Astrocyte (in vitro differentiated cells and primary cell): ENCODE measurements around the gene AGXT. TPM values are rescaled to one million over a fixed set of nuclear protein-coding genes. Genes with fewer than 3 reads are reported as not detected.

Source experiments
- DNase-seq: peaks from one replicate; pipeline ENCODE4 v3.0.0-alpha.2; 2010; ENCODE audit warnings: low read depth
- FAIRE-seq: peaks from 2 replicates; lab custom pipeline; 2011; peaks lifted over from hg19 to GRCh38; lab: Jason Lieb, UNC
- H2AFZ ChIP-seq: 2 replicates; pipeline ENCODE4 v1.6.0; 2012; ENCODE audit warnings: low read depth, low read length, inconsistent platforms
- H3K27ac ChIP-seq: 2 replicates; pipeline ENCODE4 v1.5.1; 2011; ENCODE audit warnings: low read depth, low read length, inconsistent platforms
- H3K27me3 ChIP-seq: 2 replicates; pipeline ENCODE4 v1.6.0; 2011; ENCODE audit warnings: low read length, inconsistent platforms; ENCODE audit not compliant: insufficient read depth
- H3K36me3 ChIP-seq: 2 replicates; pipeline ENCODE4 v1.5.1; 2011; ENCODE audit warnings: low read length, inconsistent platforms; ENCODE audit not compliant: insufficient read depth
- H3K4me1 ChIP-seq: 2 replicates; pipeline ENCODE4 v1.5.1; 2011; ENCODE audit warnings: low read length, inconsistent platforms; ENCODE audit not compliant: insufficient read depth
- H3K4me2 ChIP-seq: 2 replicates; pipeline ENCODE4 v1.6.0; 2012; ENCODE audit warnings: low read length, inconsistent platforms
- H3K4me3 ChIP-seq: 2 replicates; pipeline ENCODE4 v1.5.1; 2011; ENCODE audit warnings: low read depth, mild to moderate bottlenecking, low read length, inconsistent platforms; ENCODE audit not compliant: insufficient read depth
- H3K79me2 ChIP-seq: 2 replicates; pipeline ENCODE4 v1.6.0; 2012; ENCODE audit warnings: mild to moderate bottlenecking, low read length, inconsistent platforms; ENCODE audit not compliant: insufficient read depth
- H3K9ac ChIP-seq: 2 replicates; pipeline ENCODE4 v1.6.0; 2012; ENCODE audit warnings: mild to moderate bottlenecking, low read length, inconsistent platforms
- H3K9me3 ChIP-seq: 2 replicates; pipeline ENCODE4 v1.5.1; 2012; ENCODE audit warnings: low read depth, mild to moderate bottlenecking, low read length, inconsistent platforms; ENCODE audit not compliant: insufficient read depth
- H4K20me1 ChIP-seq: 2 replicates; pipeline ENCODE4 v1.6.0; 2012; ENCODE audit warnings: low read length, inconsistent platforms; ENCODE audit not compliant: insufficient read depth
- H3K27ac Mint-ChIP-seq: one replicate; pipeline ENCODE4 v1.8.0; 2021; ENCODE audit warnings: mild to moderate bottlenecking, mixed read lengths; ENCODE audit not compliant: unreplicated experiment
- H3K27me3 Mint-ChIP-seq: one replicate; pipeline ENCODE4 v1.8.0; 2021; ENCODE audit warnings: low read depth, mixed read lengths; ENCODE audit not compliant: unreplicated experiment
- H3K36me3 Mint-ChIP-seq: one replicate; pipeline ENCODE4 v1.8.0; 2021; ENCODE audit warnings: low read depth, mixed read lengths; ENCODE audit not compliant: unreplicated experiment
- H3K4me1 Mint-ChIP-seq: one replicate; pipeline ENCODE4 v1.8.0; 2021; ENCODE audit warnings: low read depth, mixed read lengths; ENCODE audit not compliant: unreplicated experiment
- H3K4me3 Mint-ChIP-seq: one replicate; pipeline ENCODE4 v1.8.0; 2021; ENCODE audit warnings: mild to moderate bottlenecking, moderate library complexity, mixed read lengths; ENCODE audit not compliant: unreplicated experiment
- H3K9me3 Mint-ChIP-seq: one replicate; pipeline ENCODE4 v1.8.0; 2021; ENCODE audit warnings: mild to moderate bottlenecking, mixed read lengths; ENCODE audit not compliant: unreplicated experiment
- CTCF ChIP-seq: IDR thresholded peaks from 2 replicates; pipeline ENCODE4 v1.5.1; 2011; ENCODE audit warnings: low read depth, mild to moderate bottlenecking, inconsistent platforms, low read length, moderate library complexity; ENCODE audit not compliant: insufficient read depth
- EZH2 ChIP-seq: IDR thresholded peaks from 2 replicates; pipeline ENCODE4 v1.6.1; 2012; ENCODE audit warnings: mild to moderate bottlenecking, low read length, inconsistent platforms; ENCODE audit not compliant: insufficient read depth
- total RNA-seq: library from RNA; stranded (reverse); gene quantifications from 2 replicates; pipeline ENCODE4 v1.2.1, GENCODE V29; 2021

Gene AGXT
- total RNA-seq, 1 donor from 2014 or later: not detected

GRCh38 chr2:240832921-240833494 is 35.6 kb upstream of the AGXT start:
- peaks cover 22% of the 10 kb centered on the region for H3K27me3 ChIP-seq
- H3K36me3 ChIP-seq: no peaks in the 10 kb centered on the region
- no peak for TF ChIP-seq CTCF
- no peak for TF ChIP-seq EZH2
- DNase-seq (no peak), FAIRE-seq (no peak)
- no peak overlapping the region for H3K27ac ChIP-seq
- no peaks in the 10 kb centered on the region for H3K36me3 Mint-ChIP-seq
- no peak overlapping the region for H3K4me2 ChIP-seq
- H3K27me3 Mint-ChIP-seq: peaks cover 54% of the 10 kb centered on the region
- H3K4me1 Mint-ChIP-seq: peaks cover 2% of the 10 kb centered on the region
- no peaks in the 10 kb centered on the region for H4K20me1 ChIP-seq
- H3K4me3 Mint-ChIP-seq: no peak overlapping the region
- H2AFZ ChIP-seq: no peak overlapping the region
- H3K79me2 ChIP-seq: no peaks in the 10 kb centered on the region
- H3K27ac Mint-ChIP-seq: no peak overlapping the region
- peaks cover 10% of the 10 kb centered on the region for H3K4me1 ChIP-seq
- H3K9ac ChIP-seq: no peak overlapping the region
- no peaks in the 10 kb centered on the region for H3K9me3 Mint-ChIP-seq
- H3K4me3 ChIP-seq: no peak overlapping the region
- H3K9me3 ChIP-seq: no peaks in the 10 kb centered on the region

GRCh38 chr2:240833724-240834285 is 34.8 kb upstream of the AGXT start:
- no peak overlapping the region for H3K27ac ChIP-seq
- H4K20me1 ChIP-seq: no peaks in the 10 kb centered on the region
- H3K27me3 ChIP-seq: peaks cover 22% of the 10 kb centered on the region
- H3K9ac ChIP-seq: no peak overlapping the region
- Mint-ChIP-seq H3K27ac (no peak overlapping the region), H3K4me3 (no peak overlapping the region), H3K4me1 (peaks cover 2% of the 10 kb centered on the region), H3K36me3 (no peaks in the 10 kb centered on the region), H3K9me3 (no peaks in the 10 kb centered on the region), H3K27me3 (peaks cover 50% of the 10 kb centered on the region)
- peaks cover 10% of the 10 kb centered on the region for H3K4me1 ChIP-seq
- TF ChIP-seq CTCF (no peak), EZH2 (no peak)
- no peaks in the 10 kb centered on the region for H3K79me2 ChIP-seq
- FAIRE-seq: no peak
- no peak overlapping the region for H3K4me3 ChIP-seq
- no peaks in the 10 kb centered on the region for H3K36me3 ChIP-seq
- H3K9me3 ChIP-seq: no peaks in the 10 kb centered on the region
- no peak overlapping the region for H2AFZ ChIP-seq
- no peak for DNase-seq
- no peak overlapping the region for H3K4me2 ChIP-seq

GRCh38 chr2:240834377-240834975 is 34.1 kb upstream of the AGXT start:
- Histone ChIP-seq H3K79me2 (no peaks in the 10 kb centered on the region), H3K4me1 (peaks cover 10% of the 10 kb centered on the region), H3K36me3 (no peaks in the 10 kb centered on the region), H3K27me3 (peaks cover 19% of the 10 kb centered on the region), H3K9me3 (no peaks in the 10 kb centered on the region), H3K4me2 (no peak overlapping the region), H2AFZ (no peak overlapping the region), H3K27ac (no peak overlapping the region), H3K9ac (no peak overlapping the region), H3K4me3 (no peak overlapping the region), H4K20me1 (no peaks in the 10 kb centered on the region)
- TF ChIP-seq EZH2 (no peak), CTCF (no peak)
- peaks cover 2% of the 10 kb centered on the region for H3K4me1 Mint-ChIP-seq
- no peak overlapping the region for H3K4me3 Mint-ChIP-seq
- H3K9me3 Mint-ChIP-seq: no peaks in the 10 kb centered on the region
- DNase-seq: no peak
- H3K27me3 Mint-ChIP-seq: peaks cover 46% of the 10 kb centered on the region
- no peak overlapping the region for H3K27ac Mint-ChIP-seq
- no peaks in the 10 kb centered on the region for H3K36me3 Mint-ChIP-seq
- FAIRE-seq: no peak
